Liver (tissue), 3 donors: Measurements from ENCODE around the gene DERL3.

ENCODE experiments used
- EGR1 ChIP-seq, 2 donors: IDR thresholded peaks; 2 replicates each; pipeline ENCODE4 v1.6.1; 2016 to 2018; ENCODE audit warnings: antibody characterized with exemption in 2 of 2, low read depth in 2 of 2
- GABPA ChIP-seq, 2 donors: IDR thresholded peaks in 1 of 2; conservative IDR thresholded peaks in 1 of 2; 2 replicates each; pipeline ENCODE4 v1.6.1; 2016; ENCODE audit warnings: antibody characterized with exemption in 2 of 2, mild to moderate bottlenecking in 1 of 2, moderate library complexity in 1 of 2
- HNF4G ChIP-seq: IDR thresholded peaks from 2 replicates; pipeline ENCODE4 v1.6.1; 2016; ENCODE audit warnings: antibody characterized with exemption
- JUND ChIP-seq, 2 donors: IDR thresholded peaks; 2 replicates each; pipeline ENCODE4 v1.6.1; 2016; ENCODE audit warnings: antibody characterized with exemption in 2 of 2
- NR2F2 ChIP-seq: IDR thresholded peaks from 2 replicates; pipeline ENCODE4 v1.6.1; 2016; ENCODE audit warnings: antibody characterized with exemption
- RAD21 ChIP-seq, 2 donors: IDR thresholded peaks; 2 replicates each; pipeline ENCODE4 v1.6.1; 2016; ENCODE audit warnings: antibody characterized with exemption in 2 of 2, mild to moderate bottlenecking in 2 of 2
- SP1 ChIP-seq: IDR thresholded peaks from 2 replicates; pipeline ENCODE4 v1.6.1; 2018; ENCODE audit warnings: antibody characterized with exemption, mild to moderate bottlenecking
- TAF1 ChIP-seq: conservative IDR thresholded peaks from 2 replicates; pipeline ENCODE4 v1.6.1; 2016; ENCODE audit warnings: antibody characterized with exemption, mild to moderate bottlenecking
- YY1 ChIP-seq: IDR thresholded peaks from 2 replicates; pipeline ENCODE4 v1.6.1; 2016; ENCODE audit warnings: antibody characterized with exemption, mild to moderate bottlenecking
- TF ChIP-seq, protein P1 (sequence below): fragments of 150-350 bp; IDR thresholded peaks from 2 replicates; pipeline ENCODE4 v1.5.1; 2017; ENCODE audit warnings: improper control_type of control experiment, low read depth, low read length; ENCODE audit not compliant: missing input control
- TF ChIP-seq, protein P2 (sequence below): IDR thresholded peaks from 2 replicates; pipeline ENCODE4 v1.6.1; 2016; ENCODE audit warnings: antibody characterized with exemption
- TF ChIP-seq, protein P3 (sequence below): IDR thresholded peaks from 2 replicates; pipeline ENCODE4 v1.6.1; 2016; ENCODE audit warnings: antibody characterized with exemption
- TF ChIP-seq, protein P4 (sequence below): IDR thresholded peaks from 2 replicates; pipeline ENCODE4 v1.6.1; 2016; ENCODE audit warnings: antibody characterized with exemption, mild to moderate bottlenecking
- donor health status: healthy.
- donor health status: healthy.

DNA sequence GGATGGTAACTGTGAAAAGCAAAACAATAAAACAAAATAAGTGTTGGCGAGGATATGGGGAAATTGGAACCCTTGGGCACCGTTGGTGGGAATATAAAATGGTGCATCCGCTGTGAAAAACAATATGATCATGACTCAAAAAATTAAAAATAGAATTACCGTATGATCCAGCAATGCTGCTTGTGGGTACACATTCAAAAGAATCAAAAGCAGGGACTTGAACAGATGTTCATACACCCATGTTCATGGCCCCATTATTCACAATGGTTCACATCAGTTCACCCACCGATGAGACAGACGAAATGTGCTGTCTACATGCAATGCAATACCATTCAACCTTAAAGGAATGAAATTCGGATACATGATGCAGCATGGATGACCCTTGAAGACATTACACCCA, 1.2 kb upstream of the DERL3 start:
- TF ChIP-seq, protein P1, sequence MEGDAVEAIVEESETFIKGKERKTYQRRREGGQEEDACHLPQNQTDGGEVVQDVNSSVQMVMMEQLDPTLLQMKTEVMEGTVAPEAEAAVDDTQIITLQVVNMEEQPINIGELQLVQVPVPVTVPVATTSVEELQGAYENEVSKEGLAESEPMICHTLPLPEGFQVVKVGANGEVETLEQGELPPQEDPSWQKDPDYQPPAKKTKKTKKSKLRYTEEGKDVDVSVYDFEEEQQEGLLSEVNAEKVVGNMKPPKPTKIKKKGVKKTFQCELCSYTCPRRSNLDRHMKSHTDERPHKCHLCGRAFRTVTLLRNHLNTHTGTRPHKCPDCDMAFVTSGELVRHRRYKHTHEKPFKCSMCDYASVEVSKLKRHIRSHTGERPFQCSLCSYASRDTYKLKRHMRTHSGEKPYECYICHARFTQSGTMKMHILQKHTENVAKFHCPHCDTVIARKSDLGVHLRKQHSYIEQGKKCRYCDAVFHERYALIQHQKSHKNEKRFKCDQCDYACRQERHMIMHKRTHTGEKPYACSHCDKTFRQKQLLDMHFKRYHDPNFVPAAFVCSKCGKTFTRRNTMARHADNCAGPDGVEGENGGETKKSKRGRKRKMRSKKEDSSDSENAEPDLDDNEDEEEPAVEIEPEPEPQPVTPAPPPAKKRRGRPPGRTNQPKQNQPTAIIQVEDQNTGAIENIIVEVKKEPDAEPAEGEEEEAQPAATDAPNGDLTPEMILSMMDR, result no peak
- TF ChIP-seq GABPA (IDR thresholded peaks at IDR 0.05 in 1 of 2, conservative IDR thresholded peaks at IDR 0.05 in 1 of 2), result no peak
- TF ChIP-seq JUND (IDR thresholded peaks at IDR 0.05), result no peak
- TF ChIP-seq, protein P2, sequence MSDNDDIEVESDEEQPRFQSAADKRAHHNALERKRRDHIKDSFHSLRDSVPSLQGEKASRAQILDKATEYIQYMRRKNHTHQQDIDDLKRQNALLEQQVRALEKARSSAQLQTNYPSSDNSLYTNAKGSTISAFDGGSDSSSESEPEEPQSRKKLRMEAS, result no peak
- TF ChIP-seq, protein P3, sequence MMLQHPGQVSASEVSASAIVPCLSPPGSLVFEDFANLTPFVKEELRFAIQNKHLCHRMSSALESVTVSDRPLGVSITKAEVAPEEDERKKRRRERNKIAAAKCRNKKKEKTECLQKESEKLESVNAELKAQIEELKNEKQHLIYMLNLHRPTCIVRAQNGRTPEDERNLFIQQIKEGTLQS, result no peak
- TF ChIP-seq TAF1, result no peak
- TF ChIP-seq NR2F2, result no peak
- no peak for TF ChIP-seq RAD21 (IDR thresholded peaks at IDR 0.05)
- no peak for TF ChIP-seq SP1
- TF ChIP-seq EGR1 (IDR thresholded peaks at IDR 0.05; ENCODE audit: low read depth in 2 of 2), result no peak
- no peak for TF ChIP-seq YY1
- TF ChIP-seq HNF4G, result no peak
- TF ChIP-seq, protein P4, sequence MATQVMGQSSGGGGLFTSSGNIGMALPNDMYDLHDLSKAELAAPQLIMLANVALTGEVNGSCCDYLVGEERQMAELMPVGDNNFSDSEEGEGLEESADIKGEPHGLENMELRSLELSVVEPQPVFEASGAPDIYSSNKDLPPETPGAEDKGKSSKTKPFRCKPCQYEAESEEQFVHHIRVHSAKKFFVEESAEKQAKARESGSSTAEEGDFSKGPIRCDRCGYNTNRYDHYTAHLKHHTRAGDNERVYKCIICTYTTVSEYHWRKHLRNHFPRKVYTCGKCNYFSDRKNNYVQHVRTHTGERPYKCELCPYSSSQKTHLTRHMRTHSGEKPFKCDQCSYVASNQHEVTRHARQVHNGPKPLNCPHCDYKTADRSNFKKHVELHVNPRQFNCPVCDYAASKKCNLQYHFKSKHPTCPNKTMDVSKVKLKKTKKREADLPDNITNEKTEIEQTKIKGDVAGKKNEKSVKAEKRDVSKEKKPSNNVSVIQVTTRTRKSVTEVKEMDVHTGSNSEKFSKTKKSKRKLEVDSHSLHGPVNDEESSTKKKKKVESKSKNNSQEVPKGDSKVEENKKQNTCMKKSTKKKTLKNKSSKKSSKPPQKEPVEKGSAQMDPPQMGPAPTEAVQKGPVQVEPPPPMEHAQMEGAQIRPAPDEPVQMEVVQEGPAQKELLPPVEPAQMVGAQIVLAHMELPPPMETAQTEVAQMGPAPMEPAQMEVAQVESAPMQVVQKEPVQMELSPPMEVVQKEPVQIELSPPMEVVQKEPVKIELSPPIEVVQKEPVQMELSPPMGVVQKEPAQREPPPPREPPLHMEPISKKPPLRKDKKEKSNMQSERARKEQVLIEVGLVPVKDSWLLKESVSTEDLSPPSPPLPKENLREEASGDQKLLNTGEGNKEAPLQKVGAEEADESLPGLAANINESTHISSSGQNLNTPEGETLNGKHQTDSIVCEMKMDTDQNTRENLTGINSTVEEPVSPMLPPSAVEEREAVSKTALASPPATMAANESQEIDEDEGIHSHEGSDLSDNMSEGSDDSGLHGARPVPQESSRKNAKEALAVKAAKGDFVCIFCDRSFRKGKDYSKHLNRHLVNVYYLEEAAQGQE, result no peak
